ENCODE results near the gene PIGR. TPM values are rescaled to one million over a fixed set of nuclear protein-coding genes. Genes with fewer than 3 reads are reported as not detected.

The PIGR gene
- total and polyA plus RNA-seq, 9 donors, result 0.04 to 5.3 (median 0.73) TPM; not detected in 1

GRCh38 chr1:206986402-206986801, 40.1 kb upstream of the PIGR start:
- no peak overlapping the region for H3K27ac ChIP-seq
- no peaks in the 10 kb centered on the region for H3K27me3 ChIP-seq
- no peaks in the 10 kb centered on the region for H3K9me3 ChIP-seq
- H3K4me3 ChIP-seq, result no peak overlapping the region
- H3K4me1 ChIP-seq (ENCODE audit: insufficient read depth), result no peaks in the 10 kb centered on the region
- TF ChIP-seq POLR2A (IDR thresholded peaks at IDR 0.05), result no peak
- TF ChIP-seq CTCF (IDR thresholded peaks at IDR 0.05), result no peak
- TF ChIP-seq EP300 (IDR thresholded peaks at IDR 0.05), result no peak
- no peak for DNase-seq
- intact Hi-C loops (cut with DNase I), result loop anchor here in 1 of 4 donors (10.0 kb wide), 1 partner anchor 392 kb away; no protein-coding TSS in a partner anchor
- 75 to 91% (median 83%) methylated on average over 3 of the region's 3 CpGs for WGBS, 3 donors
- no peaks in the 10 kb centered on the region for H3K36me3 ChIP-seq

GRCh38 chr1:206985162-206985749, 39.0 kb upstream of the PIGR start:
- Histone ChIP-seq H3K27ac (no peak overlapping the region), H3K4me3 (no peak overlapping the region), H3K4me1 (ENCODE audit: insufficient read depth) (no peaks in the 10 kb centered on the region), H3K27me3 (no peaks in the 10 kb centered on the region), H3K9me3 (no peaks in the 10 kb centered on the region), H3K36me3 (no peaks in the 10 kb centered on the region)
- 67 to 77% (median 73%) methylated on average over 10 of the region's 10 CpGs for WGBS, 3 donors
- intact Hi-C loops (cut with DNase I), result loop anchor here in 1 of 4 donors (10.0 kb wide), 1 partner anchor 390 kb away; no protein-coding TSS in a partner anchor
- no peak for DNase-seq
- no peak for TF ChIP-seq POLR2A (IDR thresholded peaks at IDR 0.05)
- TF ChIP-seq CTCF (IDR thresholded peaks at IDR 0.05), result no peak
- TF ChIP-seq EP300 (IDR thresholded peaks at IDR 0.05), result no peak

- Histone ChIP-seq H3K36me3 (no peaks in the 10 kb centered on the region), H3K9me3 (no peaks in the 10 kb centered on the region), H3K27ac (no peak overlapping the region), H3K4me3 (no peak overlapping the region), H3K27me3 (no peaks in the 10 kb centered on the region), H3K4me1 (ENCODE audit: insufficient read depth) (no peaks in the 10 kb centered on the region)
- TF ChIP-seq POLR2A (IDR thresholded peaks at IDR 0.05), result no peak
- TF ChIP-seq EP300 (IDR thresholded peaks at IDR 0.05), result no peak
- no peak for TF ChIP-seq CTCF (IDR thresholded peaks at IDR 0.05)
- 45 to 52% (median 51%) methylated on average over 4 of the region's 4 CpGs for WGBS, 3 donors
- intact Hi-C loops (cut with DNase I), result loop anchor here in 1 of 4 donors (10.0 kb wide), 1 partner anchor 387 kb away; no protein-coding TSS in a partner anchor
- peak in 1 of 5 donors; percentile 38 for DNase-seq
Observed at GRCh38 chr1:206982216-206982615, 36.0 kb upstream of the PIGR start.

- intact Hi-C loops (cut with DNase I), result loop anchor here in 1 of 4 donors (10.0 kb wide), 1 partner anchor 385 kb away; no protein-coding TSS in a partner anchor
Observed at GRCh38 chr1:206979379-206980043, 33.2 kb upstream of the PIGR start.

More at GRCh38 chr1:206979379-206980043, 33.2 kb upstream of the PIGR start:
- H3K36me3 ChIP-seq, result no peaks in the 10 kb centered on the region
- TF ChIP-seq CTCF (IDR thresholded peaks at IDR 0.05) (no peak), POLR2A (IDR thresholded peaks at IDR 0.05) (no peak), EP300 (IDR thresholded peaks at IDR 0.05) (no peak)
- DNase-seq, result no peak
- H3K9me3 ChIP-seq, result no peaks in the 10 kb centered on the region
- H3K4me3 ChIP-seq, result no peak overlapping the region
- no peaks in the 10 kb centered on the region for H3K27me3 ChIP-seq
- no peak overlapping the region for H3K27ac ChIP-seq
- WGBS, 3 donors, result 85 to 87% (median 87%) methylated on average over 3 of the region's 3 CpGs
- H3K4me1 ChIP-seq (ENCODE audit: insufficient read depth), result no peaks in the 10 kb centered on the region

All from ovary (tissue), 9 donors.